Neural crest cell (in vitro differentiated cells): ENCODE results near the gene RABGAP1L. TPM values are rescaled to one million over a fixed set of nuclear protein-coding genes. Genes with fewer than 3 reads are reported as not detected.
A peak's percentile ranks its signal among the peaks of the same experiment; 100 is the strongest.

Experiments used
- DNase-seq: peaks from one replicate; pipeline ENCODE4 v3.0.0; 2021; ENCODE audit warnings: low read depth, mixed read lengths, low spot score
- H3K27ac Mint-ChIP-seq: one replicate; pipeline ENCODE4 v1.8.0; 2021; ENCODE audit warnings: mild to moderate bottlenecking, mixed read lengths; ENCODE audit not compliant: unreplicated experiment
- H3K27me3 Mint-ChIP-seq: 2 replicates; pipeline ENCODE4 v1.8.0; 2021; ENCODE audit warnings: low read depth, mild to moderate bottlenecking, mixed read lengths
- H3K36me3 Mint-ChIP-seq: 2 replicates; pipeline ENCODE4 v1.8.0; 2021; ENCODE audit warnings: low read depth, mild to moderate bottlenecking, mixed read lengths
- H3K4me1 Mint-ChIP-seq: 2 replicates; pipeline ENCODE4 v1.8.0; 2021; ENCODE audit warnings: mixed read lengths
- H3K4me3 Mint-ChIP-seq: one replicate; pipeline ENCODE4 v1.8.0; 2021; ENCODE audit warnings: mild to moderate bottlenecking, mixed read lengths
- H3K9me3 Mint-ChIP-seq: 2 replicates; pipeline ENCODE4 v1.8.0; 2021; ENCODE audit warnings: mixed read lengths
- CTCF ChIP-seq: fragments of 200-600 bp; sonication (generic); conservative IDR thresholded peaks from 2 replicates; pipeline ENCODE4 v1.5.0; 2021; ENCODE audit warnings: antibody characterized with exemption, mild to moderate bottlenecking
- total RNA-seq: library from RNA; stranded (reverse); gene quantifications from 2 replicates; pipeline ENCODE4 v1.2.1, GENCODE V29; 2021

Gene RABGAP1L
- total RNA-seq, 1 donor from 2014 or later: 25.6 TPM

- no peak overlapping the region for H3K4me3 Mint-ChIP-seq
- H3K27me3 Mint-ChIP-seq: no peaks in the 10 kb centered on the region
- no peak overlapping the region for H3K27ac Mint-ChIP-seq
- no peak for DNase-seq
- H3K4me1 Mint-ChIP-seq: no peaks in the 10 kb centered on the region
- no peak for TF ChIP-seq CTCF
- H3K36me3 Mint-ChIP-seq: peaks cover 8% of the 10 kb centered on the region
- H3K9me3 Mint-ChIP-seq: peaks cover 9% of the 10 kb centered on the region
These were observed 10.1 kb upstream of the RABGAP1L start for GRCh38 chr1:174149216-174149615.

- H3K36me3 Mint-ChIP-seq: peaks cover 8% of the 10 kb centered on the region
- no peak overlapping the region for H3K4me3 Mint-ChIP-seq
- TF ChIP-seq CTCF: no peak
- H3K27me3 Mint-ChIP-seq: no peaks in the 10 kb centered on the region
- no peak for DNase-seq
- no peaks in the 10 kb centered on the region for H3K4me1 Mint-ChIP-seq
- peaks cover 9% of the 10 kb centered on the region for H3K9me3 Mint-ChIP-seq
- no peak overlapping the region for H3K27ac Mint-ChIP-seq
These were observed 8.8 kb upstream of the RABGAP1L start for GRCh38 chr1:174150499-174150898.

GRCh38 chr1:174152427-174152826 lies 6.9 kb upstream of the RABGAP1L start:
- no peak for DNase-seq
- Mint-ChIP-seq H3K27me3 (no peaks in the 10 kb centered on the region), H3K36me3 (peaks cover 4% of the 10 kb centered on the region), H3K4me3 (no peak overlapping the region), H3K9me3 (peaks cover 2% of the 10 kb centered on the region), H3K27ac (no peak overlapping the region), H3K4me1 (no peaks in the 10 kb centered on the region)
- no peak for TF ChIP-seq CTCF

GRCh38 chr1:174153085-174153824 lies 6.1 kb upstream of the RABGAP1L start:
- peaks cover 1% of the 10 kb centered on the region for H3K4me1 Mint-ChIP-seq
- peaks cover 2% of the 10 kb centered on the region for H3K27me3 Mint-ChIP-seq
- DNase-seq: no peak
- no peak overlapping the region for H3K27ac Mint-ChIP-seq
- TF ChIP-seq CTCF: peak; percentile 23
- no peak overlapping the region for H3K4me3 Mint-ChIP-seq
- peaks cover 2% of the 10 kb centered on the region for H3K36me3 Mint-ChIP-seq
- H3K9me3 Mint-ChIP-seq: no peaks in the 10 kb centered on the region

DNA sequence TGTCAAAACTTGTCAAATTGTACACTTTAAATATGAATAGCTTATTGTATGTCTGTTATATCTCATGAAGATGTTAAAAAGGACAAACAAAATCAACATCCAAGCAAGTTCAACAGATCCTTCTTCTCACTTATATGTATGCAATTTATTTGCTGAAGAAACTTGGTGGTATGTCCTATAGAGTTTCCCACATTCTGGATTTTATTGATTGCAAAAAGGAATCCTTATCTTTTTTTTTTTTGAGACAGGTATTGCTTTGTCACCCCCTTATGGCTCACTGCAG lies 5.6 kb upstream of the RABGAP1L start:
- no peak overlapping the region for H3K4me3 Mint-ChIP-seq
- no peaks in the 10 kb centered on the region for H3K9me3 Mint-ChIP-seq
- TF ChIP-seq CTCF: no peak
- DNase-seq: no peak
- H3K27ac Mint-ChIP-seq: no peak overlapping the region
- H3K36me3 Mint-ChIP-seq: peaks cover 2% of the 10 kb centered on the region
- peaks cover 3% of the 10 kb centered on the region for H3K27me3 Mint-ChIP-seq
- H3K4me1 Mint-ChIP-seq: peaks cover 6% of the 10 kb centered on the region
